GM12878 (cell line): ENCODE results near the gene CNOT2. TPM values are rescaled to one million over a fixed set of nuclear protein-coding genes. Genes with fewer than 3 reads are reported as not detected.

Experiments used
- ATAC-seq: fragments of 200-7000 bp; cut with Tn5 transposase; 3 replicates; pipeline ENCODE4 v1.9.1; 2020; ENCODE audit warnings: mild to moderate bottlenecking, moderate library complexity
- BruUV-seq: library from RNA; stranded (reverse); fragments of 400-500 nt; replicated peaks from 2 replicates; lab custom pipeline; 2021; lab: Mats Ljungman, UMichigan
- CTCF ChIA-PET: fragments of 300-600 bp; sonication (Branson Sonifier 250); formaldehyde crosslinking; extraction: SDS; loops from one replicate; lab custom pipeline; 2021; ENCODE audit warnings: inconsistent platforms; lab: Yijun Ruan, JAX
- POLR2A ChIA-PET: fragments of 350-600 bp; formaldehyde crosslinking; extraction: SDS; loops from one replicate; lab custom pipeline; 2021; ENCODE audit warnings: inconsistent platforms; lab: Charles Lee
- RAD21 ChIA-PET: fragments of 300-600 bp; sonication (Branson Sonifier 250); formaldehyde crosslinking; loops from one replicate; lab custom pipeline; 2023; ENCODE audit warnings: antibody characterized with exemption; ENCODE audit not compliant: unreplicated experiment; lab: Charles Lee
- SMC1A ChIA-PET: fragments of 300-600 bp; sonication (Branson Sonifier 250); formaldehyde crosslinking; loops from one replicate; lab custom pipeline; 2023; ENCODE audit not compliant: unreplicated experiment, uncharacterized antibody; lab: Charles Lee
- DNase-seq: peaks from one replicate; pipeline ENCODE4 v3.0.0-alpha.2; 2011; ENCODE audit warnings: low read depth, low spot score
- FAIRE-seq: peaks from 3 replicates; lab custom pipeline; 2011; peaks lifted over from hg19 to GRCh38; lab: Jason Lieb, UNC
- H2AFZ ChIP-seq: 2 replicates; pipeline ENCODE4 v1.6.0; 2011; ENCODE audit warnings: low read depth, low read length, control low read depth; ENCODE audit not compliant: control insufficient read depth
- H3K27ac ChIP-seq: 2 replicates; pipeline ENCODE4 v1.5.1; 2011; ENCODE audit warnings: control low read depth; ENCODE audit not compliant: control insufficient read depth, insufficient read depth
- H3K27me3 ChIP-seq, 2 experiments: replicated peaks in 1 of 2; 2 replicates each; pipeline versions ENCODE4 v1.6.0 to v1.6.1; 2011; ENCODE audit warnings: low read length in 1 of 2; ENCODE audit not compliant: control insufficient read depth in 2 of 2, insufficient read depth in 2 of 2
- H3K36me3 ChIP-seq, 2 experiments: 2 replicates each; pipeline ENCODE4 v1.5.1; 2011; ENCODE audit warnings: low read length in 1 of 2; ENCODE audit not compliant: control insufficient read depth in 2 of 2, insufficient read depth in 2 of 2
- H3K4me1 ChIP-seq: 2 replicates; pipeline ENCODE4 v1.6.1; 2011; ENCODE audit warnings: mild to moderate bottlenecking, low read length, moderate library complexity, mixed read lengths; ENCODE audit not compliant: control insufficient read depth, insufficient read depth
- H3K4me2 ChIP-seq: 2 replicates; pipeline ENCODE4 v1.6.0; 2011; ENCODE audit warnings: control low read depth; ENCODE audit not compliant: control insufficient read depth, insufficient read depth
- H3K4me3 ChIP-seq: fragments of 200-600 bp; sonication (generic); 2 replicates; pipeline ENCODE4 v1.5.1; 2016
- H3K79me2 ChIP-seq: 2 replicates; pipeline ENCODE4 v1.6.0; 2011; ENCODE audit warnings: low read length; ENCODE audit not compliant: control insufficient read depth, insufficient read depth
- H3K9ac ChIP-seq: 2 replicates; pipeline ENCODE4 v1.8.0; 2011; ENCODE audit warnings: low read length, control low read depth, mixed read lengths; ENCODE audit not compliant: control insufficient read depth, insufficient read depth
- H3K9me3 ChIP-seq: replicated peaks from 3 replicates; pipeline ENCODE4 v1.5.1; 2011; ENCODE audit warnings: mild to moderate bottlenecking, low read length; ENCODE audit not compliant: control insufficient read depth, insufficient read depth
- H4K20me1 ChIP-seq: 2 replicates; pipeline ENCODE4 v1.6.0; 2011; ENCODE audit not compliant: control insufficient read depth, insufficient read depth
- BCL3 ChIP-seq: IDR thresholded peaks from 2 replicates; pipeline ENCODE4 v1.6.1; 2011; ENCODE audit warnings: borderline replicate concordance, low read depth, mild to moderate bottlenecking, moderate library complexity, low read length; ENCODE audit not compliant: insufficient read depth, poor library complexity, severe bottlenecking
- MAX ChIP-seq: IDR thresholded peaks from 2 replicates; pipeline ENCODE4 v1.6.1; 2012; ENCODE audit warnings: low read depth, low read length, improper control_type of control experiment
- TCF3 ChIP-seq: IDR thresholded peaks from 2 replicates; pipeline ENCODE4 v1.6.1; 2012; ENCODE audit warnings: low read depth, mild to moderate bottlenecking, low read length, borderline replicate concordance; ENCODE audit not compliant: insufficient read depth
- WGBS: methylation state at CpG from one replicate; pipeline ENCODE4 v1.1.6; 2016; ENCODE audit warnings: low lambda C conversion rate; ENCODE audit not compliant: insufficient replicate concordance, insufficient coverage; ENCODE audit errors: missing lambda C conversion rate; 5-methylcytosine and 5-hydroxymethylcytosine counted together
- in situ Hi-C: fragments of 300-500 bp; cut with MboI; formaldehyde crosslinking; loops from 9 replicates; pipeline ENCODE4 v1.14.3; 2018; ENCODE audit warnings: mixed read lengths
- intact Hi-C: fragments of 100-400 bp; cut with micrococcal nuclease; formaldehyde crosslinking; loops from one replicate; pipeline ENCODE4 v1.14.2; 2022; ENCODE audit not compliant: unreplicated experiment
- polyA plus RNA-seq, 11 experiments: library from polyadenylated mRNA; depleted of rRNA in 4 of 11; unstranded in 6 of 11; stranded (reverse) in 5 of 11; fragments of >200 nt; fragmentation: Nextera tagmentation in 4 of 11; fragmentation: Illumina TruSeq in 1 of 11; extraction: Ambion mirVana in 4 of 11; extraction: Trizol in 1 of 11; gene quantifications; 1 replicate in 1 of 11; 2 replicates in 10 of 11; pipeline versions ENCODE4 v1.2.1 to v1.2.3, GENCODE V29; 2011 to 2016; ENCODE audit warnings: inconsistent platforms in 2 of 11, missing spikeins in 2 of 11, low read depth in 1 of 11
- total RNA-seq, 4 experiments: library from RNA; depleted of rRNA in 3 of 4; stranded (reverse); fragments of >200 nt in 3 of 4; fragmentation: Illumina TruSeq in 1 of 4; extraction: Trizol in 1 of 4; gene quantifications; 2 replicates each; pipeline versions ENCODE4 v1.2.1 to v1.2.3, GENCODE V29; 2013 to 2021
- TF ChIP-seq, protein P1 (sequence below): fragments of 450-650 bp; IDR thresholded peaks from 2 replicates; pipeline ENCODE4 v1.6.1; 2017; ENCODE audit warnings: mild to moderate bottlenecking, moderate library complexity

CNOT2 gene
- total and polyA plus RNA-seq, 10 of the 15 experiments (the other 5 are each of a cell fraction or from before 2014, with no cell fraction given), result 37.9 to 127 (median 82.4) TPM

DNA sequence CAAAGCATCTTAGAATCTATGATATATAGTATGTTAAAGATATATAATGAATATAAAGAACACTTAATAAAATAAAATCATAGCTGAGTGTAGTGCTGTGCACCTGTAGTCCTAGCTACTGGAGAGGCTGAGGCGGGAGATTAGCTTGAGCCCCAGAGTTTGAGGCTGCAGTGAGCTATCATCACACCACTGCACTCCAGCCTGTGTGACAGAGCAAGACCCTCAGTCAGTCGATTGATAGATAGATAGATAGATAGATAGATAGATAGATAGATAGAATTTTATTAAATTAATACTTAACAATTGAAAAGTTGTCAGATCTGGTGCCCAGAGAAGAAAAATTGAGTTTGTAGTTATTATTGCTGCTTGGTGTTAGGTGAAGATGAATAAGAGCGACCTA lies 40.0 kb downstream of the CNOT2 start:
- no peaks in the 10 kb centered on the region for H3K27me3 ChIP-seq
- ChIA-PET CTCF (interaction anchor here (0.6 kb wide), 1 partner anchor 14 kb away, joined by 3 read pairs; no protein-coding TSS in a partner anchor), SMC1A (interaction anchor here (2.7 kb wide), 1 partner anchor 11 kb away, joined by 12 read pairs; no protein-coding TSS in a partner anchor), RAD21 (no interaction called here), POLR2A (no interaction called here)
- FAIRE-seq (no peak), ATAC-seq (no peak), DNase-seq (no peak)
- no TSS peak for BruUV-seq
- no peak overlapping the region for H3K27ac ChIP-seq
- WGBS, result 98% methylated on average over 3 of the region's 3 CpGs
- no peaks in the 10 kb centered on the region; the same call in 2 of the 3 replicates for H3K9me3 ChIP-seq
- no peak overlapping the region for H3K9ac ChIP-seq
- H3K4me3 ChIP-seq, result no peak overlapping the region
- no peaks in the 10 kb centered on the region for H4K20me1 ChIP-seq
- no peaks in the 10 kb centered on the region for H3K4me1 ChIP-seq
- TF ChIP-seq, protein P1, sequence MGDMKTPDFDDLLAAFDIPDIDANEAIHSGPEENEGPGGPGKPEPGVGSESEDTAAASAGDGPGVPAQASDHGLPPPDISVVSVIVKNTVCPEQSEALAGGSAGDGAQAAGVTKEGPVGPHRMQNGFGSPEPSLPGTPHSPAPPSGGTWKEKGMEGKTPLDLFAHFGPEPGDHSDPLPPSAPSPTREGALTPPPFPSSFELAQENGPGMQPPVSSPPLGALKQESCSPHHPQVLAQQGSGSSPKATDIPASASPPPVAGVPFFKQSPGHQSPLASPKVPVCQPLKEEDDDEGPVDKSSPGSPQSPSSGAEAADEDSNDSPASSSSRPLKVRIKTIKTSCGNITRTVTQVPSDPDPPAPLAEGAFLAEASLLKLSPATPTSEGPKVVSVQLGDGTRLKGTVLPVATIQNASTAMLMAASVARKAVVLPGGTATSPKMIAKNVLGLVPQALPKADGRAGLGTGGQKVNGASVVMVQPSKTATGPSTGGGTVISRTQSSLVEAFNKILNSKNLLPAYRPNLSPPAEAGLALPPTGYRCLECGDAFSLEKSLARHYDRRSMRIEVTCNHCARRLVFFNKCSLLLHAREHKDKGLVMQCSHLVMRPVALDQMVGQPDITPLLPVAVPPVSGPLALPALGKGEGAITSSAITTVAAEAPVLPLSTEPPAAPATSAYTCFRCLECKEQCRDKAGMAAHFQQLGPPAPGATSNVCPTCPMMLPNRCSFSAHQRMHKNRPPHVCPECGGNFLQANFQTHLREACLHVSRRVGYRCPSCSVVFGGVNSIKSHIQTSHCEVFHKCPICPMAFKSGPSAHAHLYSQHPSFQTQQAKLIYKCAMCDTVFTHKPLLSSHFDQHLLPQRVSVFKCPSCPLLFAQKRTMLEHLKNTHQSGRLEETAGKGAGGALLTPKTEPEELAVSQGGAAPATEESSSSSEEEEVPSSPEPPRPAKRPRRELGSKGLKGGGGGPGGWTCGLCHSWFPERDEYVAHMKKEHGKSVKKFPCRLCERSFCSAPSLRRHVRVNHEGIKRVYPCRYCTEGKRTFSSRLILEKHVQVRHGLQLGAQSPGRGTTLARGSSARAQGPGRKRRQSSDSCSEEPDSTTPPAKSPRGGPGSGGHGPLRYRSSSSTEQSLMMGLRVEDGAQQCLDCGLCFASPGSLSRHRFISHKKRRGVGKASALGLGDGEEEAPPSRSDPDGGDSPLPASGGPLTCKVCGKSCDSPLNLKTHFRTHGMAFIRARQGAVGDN, result no peak
- TF ChIP-seq BCL3 (no peak), MAX (no peak), TCF3 (no peak)
- intact Hi-C loops, result no loop called here
- H3K36me3 ChIP-seq, result peaks cover 0 to 9% of the 10 kb centered on the region in 2 experiments; a peak in 1 of 4 replicates
- in situ Hi-C loops, result no loop called here
- H3K79me2 ChIP-seq, result peaks cover 3% of the 10 kb centered on the region
- H2AFZ ChIP-seq, result no peak overlapping the region
- no peak overlapping the region for H3K4me2 ChIP-seq
